ENCODE results near the gene DYSF. TPM values are rescaled to one million over a fixed set of nuclear protein-coding genes. Genes with fewer than 3 reads are reported as not detected.

The DYSF gene
- polyA plus RNA-seq, 1 donor from 2014 or later, result 0.04 TPM

DNA sequence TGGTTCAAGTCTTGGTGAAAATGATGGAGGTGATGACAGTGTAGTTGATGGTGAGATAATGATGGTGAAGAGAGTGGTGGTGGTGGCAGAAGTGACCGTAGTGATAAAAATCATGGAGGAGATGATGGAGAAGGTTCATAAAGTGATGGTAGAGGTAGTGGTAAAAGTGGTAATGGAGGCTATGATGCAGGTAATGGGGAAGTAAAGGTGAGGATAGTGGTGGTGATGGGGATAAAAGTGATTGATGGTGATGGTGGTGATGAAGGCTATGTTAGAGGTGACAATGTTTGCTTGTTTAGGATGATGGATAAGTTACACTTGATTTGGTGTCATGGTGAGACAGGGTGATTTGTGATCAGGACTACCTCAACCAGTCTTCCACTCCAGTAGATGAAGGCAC lies 268.9 kb downstream of the DYSF start:
- TF ChIP-seq SMC3 (conservative IDR thresholded peaks at IDR 0.05; ENCODE audit: poor library complexity) (no peak), CTCF (IDR thresholded peaks at IDR 0.05; ENCODE audit: poor library complexity, severe bottlenecking) (no peak), MXI1 (conservative IDR thresholded peaks at IDR 0.05; ENCODE audit: poor library complexity, severe bottlenecking) (no peak), POLR2AphosphoS5 (IDR thresholded peaks at IDR 0.05) (no peak), TAF1 (IDR thresholded peaks at IDR 0.05; ENCODE audit: low read depth) (no peak), RAD21 (conservative IDR thresholded peaks at IDR 0.05) (no peak), EP300 (conservative IDR thresholded peaks at IDR 0.05; ENCODE audit: poor library complexity, severe bottlenecking) (no peak)
- TF ChIP-seq, protein P1, sequence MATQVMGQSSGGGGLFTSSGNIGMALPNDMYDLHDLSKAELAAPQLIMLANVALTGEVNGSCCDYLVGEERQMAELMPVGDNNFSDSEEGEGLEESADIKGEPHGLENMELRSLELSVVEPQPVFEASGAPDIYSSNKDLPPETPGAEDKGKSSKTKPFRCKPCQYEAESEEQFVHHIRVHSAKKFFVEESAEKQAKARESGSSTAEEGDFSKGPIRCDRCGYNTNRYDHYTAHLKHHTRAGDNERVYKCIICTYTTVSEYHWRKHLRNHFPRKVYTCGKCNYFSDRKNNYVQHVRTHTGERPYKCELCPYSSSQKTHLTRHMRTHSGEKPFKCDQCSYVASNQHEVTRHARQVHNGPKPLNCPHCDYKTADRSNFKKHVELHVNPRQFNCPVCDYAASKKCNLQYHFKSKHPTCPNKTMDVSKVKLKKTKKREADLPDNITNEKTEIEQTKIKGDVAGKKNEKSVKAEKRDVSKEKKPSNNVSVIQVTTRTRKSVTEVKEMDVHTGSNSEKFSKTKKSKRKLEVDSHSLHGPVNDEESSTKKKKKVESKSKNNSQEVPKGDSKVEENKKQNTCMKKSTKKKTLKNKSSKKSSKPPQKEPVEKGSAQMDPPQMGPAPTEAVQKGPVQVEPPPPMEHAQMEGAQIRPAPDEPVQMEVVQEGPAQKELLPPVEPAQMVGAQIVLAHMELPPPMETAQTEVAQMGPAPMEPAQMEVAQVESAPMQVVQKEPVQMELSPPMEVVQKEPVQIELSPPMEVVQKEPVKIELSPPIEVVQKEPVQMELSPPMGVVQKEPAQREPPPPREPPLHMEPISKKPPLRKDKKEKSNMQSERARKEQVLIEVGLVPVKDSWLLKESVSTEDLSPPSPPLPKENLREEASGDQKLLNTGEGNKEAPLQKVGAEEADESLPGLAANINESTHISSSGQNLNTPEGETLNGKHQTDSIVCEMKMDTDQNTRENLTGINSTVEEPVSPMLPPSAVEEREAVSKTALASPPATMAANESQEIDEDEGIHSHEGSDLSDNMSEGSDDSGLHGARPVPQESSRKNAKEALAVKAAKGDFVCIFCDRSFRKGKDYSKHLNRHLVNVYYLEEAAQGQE (IDR thresholded peaks at IDR 0.05; ENCODE audit: borderline replicate concordance), result no peak

DNA sequence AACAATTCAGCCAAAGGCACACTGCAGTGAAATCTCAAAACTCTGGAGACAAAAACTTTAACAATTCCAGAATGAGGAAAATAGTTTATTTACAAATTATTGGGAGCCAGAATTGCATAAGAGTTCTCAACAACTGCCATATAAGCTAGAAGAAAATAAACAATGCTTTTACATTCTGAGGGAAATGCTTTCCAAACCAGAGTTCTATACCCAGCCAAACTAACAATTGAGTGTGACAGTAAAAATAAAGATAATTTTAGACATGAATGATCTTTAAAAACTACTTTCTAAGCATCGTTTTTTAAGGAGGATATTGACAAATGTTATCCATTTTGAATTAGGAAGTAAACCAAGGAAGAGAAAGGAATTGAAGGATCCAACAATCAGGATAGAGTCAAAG lies 271.4 kb downstream of the DYSF start:
- Histone ChIP-seq H3K9me3 (ENCODE audit: low read length) (no peaks in the 10 kb centered on the region), H3K79me2 (replicated peaks; ENCODE audit: insufficient read depth, low read length) (no peaks in the 10 kb centered on the region), H3F3A (ENCODE audit: insufficient read depth, low read length, poor library complexity, severe bottlenecking) (no peaks in the 10 kb centered on the region), H2AFZ (ENCODE audit: low read depth, low read length) (no peak overlapping the region), H3K36me3 (ENCODE audit: insufficient read depth, low read length) (no peaks in the 10 kb centered on the region), H3K27me3 (ENCODE audit: insufficient read depth, low read depth, low read length) (no peaks in the 10 kb centered on the region), H4K20me1 (ENCODE audit: insufficient read depth) (no peaks in the 10 kb centered on the region), H3K4me2 (ENCODE audit: low read length) (no peak overlapping the region), H3K4me3 (ENCODE audit: low read length) (no peak overlapping the region), H3K9me2 (ENCODE audit: insufficient read depth, low read length) (no peaks in the 10 kb centered on the region), H3K9ac (ENCODE audit: low read length) (no peak overlapping the region), H3K27ac (ENCODE audit: low read length) (no peak overlapping the region)
- TF ChIP-seq RAD21 (conservative IDR thresholded peaks at IDR 0.05) (no peak), POLR2AphosphoS5 (IDR thresholded peaks at IDR 0.05) (no peak), EP300 (conservative IDR thresholded peaks at IDR 0.05; ENCODE audit: poor library complexity, severe bottlenecking) (no peak), MXI1 (conservative IDR thresholded peaks at IDR 0.05; ENCODE audit: poor library complexity, severe bottlenecking) (no peak), TAF1 (IDR thresholded peaks at IDR 0.05; ENCODE audit: low read depth) (no peak)
- TF ChIP-seq, protein P1 (IDR thresholded peaks at IDR 0.05; ENCODE audit: borderline replicate concordance), result no peak

More for the DNA sequence above, 268.9 kb downstream of the DYSF start:
- H2AFZ ChIP-seq (ENCODE audit: low read depth, low read length), result no peak overlapping the region
- no peaks in the 10 kb centered on the region for H3F3A ChIP-seq (ENCODE audit: insufficient read depth, low read length, poor library complexity, severe bottlenecking)
- no peaks in the 10 kb centered on the region for H3K9me2 ChIP-seq (ENCODE audit: insufficient read depth, low read length)
- no peak overlapping the region for H3K4me3 ChIP-seq (ENCODE audit: low read length)
- H4K20me1 ChIP-seq (ENCODE audit: insufficient read depth), result no peaks in the 10 kb centered on the region
- no peaks in the 10 kb centered on the region for H3K36me3 ChIP-seq (ENCODE audit: insufficient read depth, low read length)
- H3K27ac ChIP-seq (ENCODE audit: low read length), result no peak overlapping the region
- H3K27me3 ChIP-seq (ENCODE audit: insufficient read depth, low read depth, low read length), result no peaks in the 10 kb centered on the region
- no peaks in the 10 kb centered on the region for H3K9me3 ChIP-seq (ENCODE audit: low read length)
- H3K79me2 ChIP-seq (replicated peaks; ENCODE audit: insufficient read depth, low read length), result no peaks in the 10 kb centered on the region
- no peak overlapping the region for H3K9ac ChIP-seq (ENCODE audit: low read length)
- no peak overlapping the region for H3K4me2 ChIP-seq (ENCODE audit: low read length)

Measured in neural cell (in vitro differentiated cells).